ENCODE results near the gene NCSTN. TPM values are rescaled to one million over a fixed set of nuclear protein-coding genes. Genes with fewer than 3 reads are reported as not detected.

NCSTN gene
- total RNA-seq, 1 donor: 165 TPM

- DNase-seq (ENCODE audit: insufficient read length, low spot score, missing footprints): no peak
- H3K4me2 ChIP-seq (ENCODE audit: insufficient read depth, low read length): no peak overlapping the region
- H3K27ac ChIP-seq (ENCODE audit: low read depth, low read length): no peak overlapping the region
- TF ChIP-seq CTCF (IDR thresholded peaks at IDR 0.05; ENCODE audit: extremely low read depth, low read depth, low read length): no peak
- peaks cover 50% of the 10 kb centered on the region for H3K27me3 ChIP-seq (ENCODE audit: insufficient read depth, low read length)
- H3K36me3 ChIP-seq (ENCODE audit: insufficient read depth, low read length): no peaks in the 10 kb centered on the region
- no peaks in the 10 kb centered on the region for H3K79me2 ChIP-seq (ENCODE audit: insufficient read depth, low read length)
- no peak overlapping the region for H3K4me3 ChIP-seq (ENCODE audit: insufficient read depth, low read length)
- H3K9me3 ChIP-seq (ENCODE audit: low read depth, low read length): no peaks in the 10 kb centered on the region
- no peaks in the 10 kb centered on the region for H3K4me1 ChIP-seq (ENCODE audit: insufficient read depth, low read length)
- H2AFZ ChIP-seq (ENCODE audit: low read length): no peak overlapping the region
- no peaks in the 10 kb centered on the region for H4K20me1 ChIP-seq (ENCODE audit: insufficient read depth, low read length)
These were observed 54.5 kb downstream of the NCSTN start for GRCh38 chr1:160397651-160398050.

GRCh38 chr1:160398823-160399222, 55.6 kb downstream of the NCSTN start:
- Histone ChIP-seq H3K4me1 (ENCODE audit: insufficient read depth, low read length) (no peaks in the 10 kb centered on the region), H4K20me1 (ENCODE audit: insufficient read depth, low read length) (no peaks in the 10 kb centered on the region), H3K4me2 (ENCODE audit: insufficient read depth, low read length) (no peak overlapping the region), H3K36me3 (ENCODE audit: insufficient read depth, low read length) (no peaks in the 10 kb centered on the region), H3K9me3 (ENCODE audit: low read depth, low read length) (no peaks in the 10 kb centered on the region), H3K27ac (ENCODE audit: low read depth, low read length) (no peak overlapping the region), H3K79me2 (ENCODE audit: insufficient read depth, low read length) (no peaks in the 10 kb centered on the region), H2AFZ (ENCODE audit: low read length) (no peak overlapping the region), H3K27me3 (ENCODE audit: insufficient read depth, low read length) (peaks cover 61% of the 10 kb centered on the region), H3K4me3 (ENCODE audit: insufficient read depth, low read length) (no peak overlapping the region)
- no peak for TF ChIP-seq CTCF (IDR thresholded peaks at IDR 0.05; ENCODE audit: extremely low read depth, low read depth, low read length)
- no peak for DNase-seq (ENCODE audit: insufficient read length, low spot score, missing footprints)

- no peak overlapping the region for H3K27ac ChIP-seq (ENCODE audit: low read depth, low read length)
- no peaks in the 10 kb centered on the region for H4K20me1 ChIP-seq (ENCODE audit: insufficient read depth, low read length)
- no peak for TF ChIP-seq CTCF (IDR thresholded peaks at IDR 0.05; ENCODE audit: extremely low read depth, low read depth, low read length)
- peaks cover 67% of the 10 kb centered on the region for H3K27me3 ChIP-seq (ENCODE audit: insufficient read depth, low read length)
- no peak for DNase-seq (ENCODE audit: insufficient read length, low spot score, missing footprints)
- H3K79me2 ChIP-seq (ENCODE audit: insufficient read depth, low read length): no peaks in the 10 kb centered on the region
- H3K4me3 ChIP-seq (ENCODE audit: insufficient read depth, low read length): no peak overlapping the region
- no peaks in the 10 kb centered on the region for H3K36me3 ChIP-seq (ENCODE audit: insufficient read depth, low read length)
- H3K9me3 ChIP-seq (ENCODE audit: low read depth, low read length): no peaks in the 10 kb centered on the region
- H3K4me2 ChIP-seq (ENCODE audit: insufficient read depth, low read length): no peak overlapping the region
- no peak overlapping the region for H2AFZ ChIP-seq (ENCODE audit: low read length)
- H3K4me1 ChIP-seq (ENCODE audit: insufficient read depth, low read length): no peaks in the 10 kb centered on the region
These were observed 56.5 kb downstream of the NCSTN start for GRCh38 chr1:160399544-160400222.

DNA sequence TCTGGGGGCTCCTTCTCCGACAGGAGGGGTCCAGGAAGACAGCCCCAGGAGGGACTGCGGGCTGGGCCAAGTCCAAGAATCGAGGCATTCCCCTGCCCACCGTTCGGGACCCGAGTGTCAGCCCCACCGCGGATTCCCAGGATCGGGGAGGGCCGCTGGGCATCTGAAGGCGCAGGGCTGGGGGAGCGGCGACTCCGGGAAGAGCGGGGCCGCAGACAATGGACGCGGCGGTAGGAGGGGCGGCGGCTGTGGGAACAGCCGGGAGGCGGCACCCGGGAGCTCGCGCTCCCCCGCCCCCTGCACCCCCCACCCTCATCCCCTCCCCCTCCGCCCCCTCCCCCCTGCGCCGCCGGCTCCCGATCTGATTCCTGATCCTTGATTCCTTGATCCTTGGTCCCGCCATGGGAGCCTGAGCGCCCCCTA, 57.1 kb downstream of the NCSTN start, which contains the start of gene VANGL2:
VANGL2 (plus strand) TSS at position 342 of the 423 bp plus-strand sequence. CDS start 15,274 bp downstream, outside the sequence.
- Histone ChIP-seq H3K4me2 (ENCODE audit: insufficient read depth, low read length) (no peak within 1 kb of the TSS), H3K4me1 (ENCODE audit: insufficient read depth, low read length) (no peaks in the 10 kb centered on the region), H3K4me3 (ENCODE audit: insufficient read depth, low read length) (no peak within 1 kb of the TSS), H4K20me1 (ENCODE audit: insufficient read depth, low read length) (no peaks in the 10 kb centered on the region), H3K27ac (ENCODE audit: low read depth, low read length) (no peak within 1 kb of the TSS), H3K9me3 (ENCODE audit: low read depth, low read length) (no peaks in the 10 kb centered on the region), H3K36me3 (ENCODE audit: insufficient read depth, low read length) (no peaks in the 10 kb centered on the region), H3K27me3 (ENCODE audit: insufficient read depth, low read length) (peaks cover 67% of the 10 kb centered on the region), H2AFZ (ENCODE audit: low read length) (no peak within 1 kb of the TSS), H3K79me2 (ENCODE audit: insufficient read depth, low read length) (no peaks in the 10 kb centered on the region)
- no peak for DNase-seq (ENCODE audit: insufficient read length, low spot score, missing footprints)
- no peak for TF ChIP-seq CTCF (IDR thresholded peaks at IDR 0.05; ENCODE audit: extremely low read depth, low read depth, low read length)
